Adrenal gland (tissue), 5 donors: Measurements from ENCODE around the gene TIPIN.

Source experiments
- CTCF ChIP-seq, 6 experiments: fragments of 450-650 bp in 4 of 6; fragments of 200-600 bp in 2 of 6; sonication (generic) in 1 of 6; IDR thresholded peaks; 1 replicate in 5 of 6; 2 replicates in 1 of 6; pipeline versions ENCODE4 v1.5.1 to v1.8.0; 2016 to 2021; ENCODE audit warnings: antibody characterized with exemption in 6 of 6, mild to moderate bottlenecking in 2 of 6, moderate library complexity in 1 of 6
- POLR2A ChIP-seq, 2 donors: fragments of 450-650 bp; IDR thresholded peaks; one replicate each; pipeline ENCODE4 v1.6.1; 2017; ENCODE audit warnings: antibody characterized with exemption in 2 of 2, mild to moderate bottlenecking in 2 of 2, moderate library complexity in 1 of 2
- donor health status: DM: no; HTN: no; CAD: no.

- no peak for TF ChIP-seq POLR2A (IDR thresholded peaks at IDR 0.05)
- TF ChIP-seq CTCF (IDR thresholded peaks at IDR 0.05), result no peak
Measured at GRCh38 chr15:66294932-66295235, 61.6 kb downstream of the TIPIN start.
